CD14-positive monocyte (primary cell): ENCODE measurements around the gene PLET1. TPM values are rescaled to one million over a fixed set of nuclear protein-coding genes. Genes with fewer than 3 reads are reported as not detected.

Experiments used
- DNase-seq, 3 donors: peaks; one replicate each; pipeline ENCODE4 v3.0.0-alpha.2; 2011 to 2022
- H2AFZ ChIP-seq: 2 replicates; pipeline ENCODE4 v1.6.0; 2012; ENCODE audit warnings: mild to moderate bottlenecking, low read depth, low read length, inconsistent platforms; ENCODE audit not compliant: insufficient read depth, poor library complexity, severe bottlenecking
- H3K27ac ChIP-seq, 2 donors: 1 replicate in 1 of 2; 2 replicates in 1 of 2; pipeline ENCODE4 v1.5.1; 2012 to 2013; ENCODE audit warnings: low read length in 2 of 2, control low read depth in 1 of 2, inconsistent platforms in 1 of 2, low read depth in 1 of 2, mild to moderate bottlenecking in 1 of 2
- H3K27me3 ChIP-seq, 2 donors: one replicate each; pipeline versions ENCODE4 v1.6.0 to v1.6.1; 2011 to 2013; ENCODE audit warnings: low read length in 2 of 2; ENCODE audit not compliant: control insufficient read depth in 2 of 2, insufficient read depth in 2 of 2
- H3K36me3 ChIP-seq, 2 donors: replicated peaks in 1 of 2; 1 replicate in 1 of 2; 2 replicates in 1 of 2; pipeline versions ENCODE4 v1.5.1 to v1.6.1; 2012 to 2013; ENCODE audit warnings: low read length in 2 of 2, control low read depth in 1 of 2, inconsistent platforms in 1 of 2, mild to moderate bottlenecking in 1 of 2; ENCODE audit not compliant: insufficient read depth in 2 of 2, control insufficient read depth in 1 of 2
- H3K4me1 ChIP-seq, 2 donors: 1 replicate in 1 of 2; 2 replicates in 1 of 2; pipeline versions ENCODE4 v1.5.1 to v1.6.1; 2012 to 2013; ENCODE audit warnings: low read length in 2 of 2, control low read depth in 1 of 2, inconsistent platforms in 1 of 2, mild to moderate bottlenecking in 1 of 2, moderate library complexity in 1 of 2; ENCODE audit not compliant: insufficient read depth in 2 of 2, control insufficient read depth in 1 of 2
- H3K4me2 ChIP-seq: replicated peaks from 2 replicates; pipeline ENCODE3; 2012; ENCODE audit warnings: low read length, moderate library complexity, mild to moderate bottlenecking; ENCODE audit not compliant: poor library complexity, severe bottlenecking; ENCODE audit errors: extremely low read depth
- H3K4me3 ChIP-seq, 3 experiments: fragments of 200-600 bp in 1 of 3; sonication (generic) in 1 of 3; replicated peaks in 1 of 3; 1 replicate in 2 of 3; 2 replicates in 1 of 3; pipeline ENCODE4 v1.5.1; 2011 to 2013; ENCODE audit warnings: low read length in 3 of 3, mild to moderate bottlenecking in 3 of 3, control low read depth in 2 of 3, low read depth in 2 of 3, inconsistent platforms in 1 of 3, moderate library complexity in 1 of 3
- H3K79me2 ChIP-seq: 2 replicates; pipeline ENCODE4 v1.6.0; 2012; ENCODE audit warnings: mild to moderate bottlenecking, control low read depth, inconsistent platforms, low read length, moderate library complexity; ENCODE audit not compliant: insufficient read depth
- H3K9ac ChIP-seq: 2 replicates; pipeline ENCODE4 v1.6.0; 2017; ENCODE audit warnings: low read length, mild to moderate bottlenecking; ENCODE audit not compliant: insufficient read depth, poor library complexity, severe bottlenecking
- H3K9me3 ChIP-seq, 2 donors: replicated peaks in 1 of 2; 1 replicate in 1 of 2; 2 replicates in 1 of 2; pipeline versions ENCODE4 v1.5.1 to v1.6.1; 2012 to 2013; ENCODE audit warnings: low read length in 2 of 2, control low read depth in 1 of 2; ENCODE audit not compliant: control insufficient read depth in 1 of 2, insufficient read depth in 1 of 2
- H4K20me1 ChIP-seq: 2 replicates; pipeline ENCODE4 v1.6.0; 2012; ENCODE audit warnings: mild to moderate bottlenecking, low read length, control low read depth, moderate library complexity; ENCODE audit not compliant: insufficient read depth
- H3K27ac Mint-ChIP-seq, 7 donors: one replicate each; pipeline ENCODE4 v1.8.0; 2020; ENCODE audit warnings: mild to moderate bottlenecking in 7 of 7, mixed read lengths in 7 of 7, moderate library complexity in 6 of 7, inconsistent platforms in 2 of 7
- H3K27me3 Mint-ChIP-seq, 3 donors: one replicate each; pipeline ENCODE4 v1.8.0; 2021 to 2022; ENCODE audit warnings: low read depth in 3 of 3, mild to moderate bottlenecking in 3 of 3, mixed read lengths in 3 of 3, moderate library complexity in 3 of 3, inconsistent platforms in 1 of 3
- H3K36me3 Mint-ChIP-seq, 2 donors: one replicate each; pipeline ENCODE4 v1.8.0; 2020; ENCODE audit warnings: mixed read lengths in 2 of 2, inconsistent platforms in 1 of 2, mild to moderate bottlenecking in 1 of 2
- H3K4me1 Mint-ChIP-seq: one replicate; pipeline ENCODE4 v1.8.0; 2020; ENCODE audit warnings: mild to moderate bottlenecking, mixed read lengths
- H3K4me3 Mint-ChIP-seq, 2 donors: one replicate each; pipeline ENCODE4 v1.8.0; 2020; ENCODE audit warnings: mild to moderate bottlenecking in 2 of 2, mixed read lengths in 2 of 2, moderate library complexity in 1 of 2
- H3K9me3 Mint-ChIP-seq, 7 donors: one replicate each; pipeline ENCODE4 v1.8.0; 2020 to 2022; ENCODE audit warnings: mixed read lengths in 7 of 7, mild to moderate bottlenecking in 6 of 7, moderate library complexity in 6 of 7, inconsistent platforms in 2 of 7
- WGBS: methylation state at CpG from one replicate; pipeline ENCODE4 v1.1.5; 2013; ENCODE audit warnings: missing lambda C conversion rate; ENCODE audit not compliant: insufficient coverage; 5-methylcytosine and 5-hydroxymethylcytosine counted together
- intact Hi-C, 2 donors: fragments of 100-400 bp; cut with micrococcal nuclease; formaldehyde crosslinking; loops; one replicate each; pipeline versions ENCODE4 v1.15.0 to v1.15.1; 2023
- polyA plus RNA-seq, 3 donors: library from polyadenylated mRNA; depleted of rRNA in 1 of 3; unstranded in 2 of 3; stranded (reverse) in 1 of 3; fragments of 300-500 nt in 2 of 3; fragments of >200 nt in 1 of 3; fragmentation: Illumina TruSeq in 2 of 3; gene quantifications; 1 replicate in 2 of 3; 2 replicates in 1 of 3; pipeline ENCODE4 v1.2.3, GENCODE V29; 2012 to 2021
- TF ChIP-seq, protein P1 (sequence below): fragments of 200-600 bp; IDR thresholded peaks from one replicate; pipeline ENCODE4 v1.8.0; 2022; ENCODE audit warnings: antibody characterized with exemption, mild to moderate bottlenecking

The PLET1 gene
- polyA plus RNA-seq, 3 donors: not detected

GRCh38 chr11:112294688-112295340, 34.2 kb upstream of the PLET1 start:
- H4K20me1 ChIP-seq: no peaks in the 10 kb centered on the region
- intact Hi-C loops: loop anchor here in 1 of 2 donors (5.0 kb wide), 1 partner anchor 992 kb away; no protein-coding TSS in a partner anchor
- no CpG with 5 or more reads among the region's 3 CpGs for WGBS
- peaks cover 30% of the 10 kb centered on the region for H3K4me1 Mint-ChIP-seq
- H3K27ac ChIP-seq: no peak overlapping the region
- H3K27me3 Mint-ChIP-seq: peaks cover 1 to 3% (median 3%) of the 10 kb centered on the region in 3 donors
- no peak overlapping the region for H3K4me3 Mint-ChIP-seq
- no peaks in the 10 kb centered on the region for H3K27me3 ChIP-seq
- H2AFZ ChIP-seq: no peak overlapping the region
- H3K36me3 ChIP-seq: no peaks in the 10 kb centered on the region
- H3K79me2 ChIP-seq: no peaks in the 10 kb centered on the region
- H3K9ac ChIP-seq: no peak overlapping the region
- TF ChIP-seq, protein P1, sequence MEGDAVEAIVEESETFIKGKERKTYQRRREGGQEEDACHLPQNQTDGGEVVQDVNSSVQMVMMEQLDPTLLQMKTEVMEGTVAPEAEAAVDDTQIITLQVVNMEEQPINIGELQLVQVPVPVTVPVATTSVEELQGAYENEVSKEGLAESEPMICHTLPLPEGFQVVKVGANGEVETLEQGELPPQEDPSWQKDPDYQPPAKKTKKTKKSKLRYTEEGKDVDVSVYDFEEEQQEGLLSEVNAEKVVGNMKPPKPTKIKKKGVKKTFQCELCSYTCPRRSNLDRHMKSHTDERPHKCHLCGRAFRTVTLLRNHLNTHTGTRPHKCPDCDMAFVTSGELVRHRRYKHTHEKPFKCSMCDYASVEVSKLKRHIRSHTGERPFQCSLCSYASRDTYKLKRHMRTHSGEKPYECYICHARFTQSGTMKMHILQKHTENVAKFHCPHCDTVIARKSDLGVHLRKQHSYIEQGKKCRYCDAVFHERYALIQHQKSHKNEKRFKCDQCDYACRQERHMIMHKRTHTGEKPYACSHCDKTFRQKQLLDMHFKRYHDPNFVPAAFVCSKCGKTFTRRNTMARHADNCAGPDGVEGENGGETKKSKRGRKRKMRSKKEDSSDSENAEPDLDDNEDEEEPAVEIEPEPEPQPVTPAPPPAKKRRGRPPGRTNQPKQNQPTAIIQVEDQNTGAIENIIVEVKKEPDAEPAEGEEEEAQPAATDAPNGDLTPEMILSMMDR: no peak
- no peaks in the 10 kb centered on the region for H3K36me3 Mint-ChIP-seq
- H3K9me3 Mint-ChIP-seq: peaks cover 0 to 4% (median 2%) of the 10 kb centered on the region in 7 donors
- H3K4me2 ChIP-seq: no peak overlapping the region
- no peak overlapping the region for H3K4me3 ChIP-seq
- peak in 2 of 3 donors; percentile 12 to 27 for DNase-seq
- H3K9me3 ChIP-seq: no peaks in the 10 kb centered on the region
- peaks cover 15 to 20% of the 10 kb centered on the region in 2 donors for H3K4me1 ChIP-seq
- peak overlapping the region in 3 of 7 donors; percentile 16 to 43 (median 42) for H3K27ac Mint-ChIP-seq

GRCh38 chr11:112293614-112294013, 33.0 kb upstream of the PLET1 start:
- Histone ChIP-seq H3K27me3 (no peaks in the 10 kb centered on the region), H3K9me3 (no peaks in the 10 kb centered on the region), H3K4me3 (no peak overlapping the region), H3K4me1 (peaks cover 20 to 23% of the 10 kb centered on the region in 2 donors), H3K4me2 (no peak overlapping the region), H4K20me1 (no peaks in the 10 kb centered on the region), H3K27ac (no peak overlapping the region), H3K36me3 (no peaks in the 10 kb centered on the region), H2AFZ (no peak overlapping the region), H3K79me2 (no peaks in the 10 kb centered on the region), H3K9ac (no peak overlapping the region)
- Mint-ChIP-seq H3K27me3 (peaks cover 0 to 4% (median 3%) of the 10 kb centered on the region in 3 donors), H3K4me1 (peaks cover 37% of the 10 kb centered on the region), H3K4me3 (no peak overlapping the region), H3K27ac (peak overlapping the region in 2 of 7 donors; percentile 14 to 30), H3K36me3 (no peaks in the 10 kb centered on the region), H3K9me3 (peaks cover 0 to 4% (median 2%) of the 10 kb centered on the region in 7 donors)
- no CpG with 5 or more reads among the region's 2 CpGs for WGBS
- TF ChIP-seq, protein P1: no peak
- DNase-seq: no peak
- intact Hi-C loops: loop anchor here in 1 of 2 donors (5.0 kb wide), 1 partner anchor 994 kb away; no protein-coding TSS in a partner anchor
